Loucy (cell line): ENCODE data around the gene ARHGEF10L.
A peak's percentile ranks its signal among the peaks of the same experiment; 100 is the strongest.
"Not testable (repeated sequence)": the region's sequence is repeated elsewhere in the genome, so short reads cannot be mapped to it uniquely, and the experiment has no call there.

Experiments used
- H2AFZ ChIP-seq: fragments of 200-600 bp; sonication (generic); 2 replicates; pipeline ENCODE4 v1.6.0; 2016; ENCODE audit warnings: antibody characterized with exemption, mild to moderate bottlenecking, low read length, moderate library complexity
- H3F3A ChIP-seq: fragments of 200-600 bp; 2 replicates; pipeline ENCODE4 v1.6.0; 2016; ENCODE audit warnings: antibody characterized with exemption, low read depth, mild to moderate bottlenecking
- H3K27me3 ChIP-seq: fragments of 200-600 bp; sonication (generic); 2 replicates; pipeline ENCODE4 v1.6.1; 2014; ENCODE audit warnings: low read length, mild to moderate bottlenecking; ENCODE audit not compliant: insufficient read depth, poor library complexity, severe bottlenecking
- H3K36me3 ChIP-seq: fragments of 200-600 bp; sonication (generic); 2 replicates; pipeline ENCODE4 v1.6.1; 2016; ENCODE audit warnings: low read length; ENCODE audit not compliant: insufficient read depth
- H3K4me1 ChIP-seq: fragments of 200-600 bp; sonication (generic); 2 replicates; pipeline ENCODE4 v1.5.1; 2014; ENCODE audit warnings: low read length, mild to moderate bottlenecking; ENCODE audit not compliant: insufficient read depth, poor library complexity, severe bottlenecking
- H3K4me2 ChIP-seq: fragments of 200-600 bp; sonication (generic); 2 replicates; pipeline ENCODE4 v1.6.0; 2014; ENCODE audit warnings: antibody characterized with exemption, low read length, low read depth, mild to moderate bottlenecking; ENCODE audit not compliant: poor library complexity, severe bottlenecking
- H3K4me3 ChIP-seq: fragments of 200-600 bp; sonication (generic); 2 replicates; pipeline ENCODE4 v1.5.1; 2014; ENCODE audit warnings: low read length, mild to moderate bottlenecking, mixed read lengths; ENCODE audit not compliant: poor library complexity, severe bottlenecking
- H3K79me2 ChIP-seq: fragments of 200-600 bp; sonication (generic); 2 replicates; pipeline ENCODE4 v1.6.1; 2014; ENCODE audit warnings: low read length; ENCODE audit not compliant: insufficient read depth
- H3K9ac ChIP-seq: fragments of 200-600 bp; sonication (generic); 2 replicates; pipeline ENCODE4 v1.6.0; 2014; ENCODE audit warnings: mild to moderate bottlenecking, low read depth, low read length, moderate library complexity; ENCODE audit not compliant: poor library complexity, severe bottlenecking
- H3K9me2 ChIP-seq: fragments of 200-600 bp; sonication (generic); replicated peaks from 2 replicates; pipeline ENCODE4 v1.6.1; 2016; ENCODE audit warnings: low read depth, low read length, mixed read lengths
- H3K9me3 ChIP-seq: fragments of 200-600 bp; sonication (generic); 2 replicates; pipeline ENCODE4 v1.6.1; 2014; ENCODE audit warnings: mild to moderate bottlenecking, antibody characterized with exemption, low read length, low read depth; ENCODE audit not compliant: insufficient read depth
- H4K20me1 ChIP-seq: fragments of 200-600 bp; sonication (generic); 2 replicates; pipeline ENCODE4 v1.6.0; 2014; ENCODE audit warnings: antibody characterized with exemption, low read length, mild to moderate bottlenecking; ENCODE audit not compliant: insufficient read depth, poor library complexity, severe bottlenecking
- EZH2phosphoT487 ChIP-seq: fragments of 200-600 bp; IDR thresholded peaks from 2 replicates; pipeline ENCODE4 v1.6.1; 2018; ENCODE audit warnings: antibody characterized with exemption, mild to moderate bottlenecking, moderate library complexity, borderline replicate concordance
- TF ChIP-seq, protein P1 (sequence below): fragments of 200-600 bp; sonication (generic); conservative IDR thresholded peaks from 2 replicates; pipeline ENCODE4 v1.5.1; 2014; ENCODE audit warnings: mild to moderate bottlenecking, antibody characterized with exemption, low read length

Gene ARHGEF10L

DNA sequence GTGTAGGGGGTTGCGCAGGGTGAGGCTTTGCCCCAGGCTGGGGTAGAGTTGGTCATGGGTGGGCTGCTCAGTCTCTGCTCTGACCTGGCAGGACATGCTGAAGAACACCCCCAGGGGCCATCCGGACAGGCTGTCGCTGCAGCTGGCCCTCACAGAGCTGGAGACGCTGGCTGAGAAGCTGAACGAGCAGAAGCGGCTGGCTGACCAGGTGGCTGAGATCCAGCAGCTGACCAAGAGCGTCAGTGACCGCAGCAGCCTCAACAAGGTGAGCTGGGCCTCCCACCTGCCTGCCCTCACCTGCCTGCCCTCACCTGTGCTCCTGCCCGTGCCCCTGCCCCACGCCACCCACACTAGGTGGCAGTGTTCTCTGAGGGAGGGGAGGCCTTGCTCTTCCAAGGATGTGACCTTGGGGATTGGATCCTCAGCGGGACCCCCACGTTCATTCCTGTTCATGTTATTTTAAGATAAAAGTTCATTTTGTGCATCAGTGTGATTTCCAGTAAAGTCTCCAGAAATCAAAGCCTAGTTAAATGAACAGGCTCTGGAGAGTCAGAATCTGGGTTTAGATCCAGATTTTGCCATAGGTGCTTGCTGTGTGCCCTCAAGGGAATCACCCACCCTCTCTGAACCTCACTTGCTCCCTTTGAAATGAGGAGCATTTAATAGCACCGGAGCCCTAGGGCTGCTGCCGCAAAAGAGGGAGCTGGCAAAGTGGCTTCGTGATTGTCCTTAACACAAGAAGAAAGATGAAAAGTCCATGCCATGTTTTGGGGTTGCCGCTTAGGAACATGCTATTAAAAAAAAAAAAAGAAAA is 87.9 kb downstream of the ARHGEF10L start:
- no peaks in the 10 kb centered on the region for H3K79me2 ChIP-seq
- H3K36me3 ChIP-seq, result no peaks in the 10 kb centered on the region
- H3K27me3 ChIP-seq, result no peaks in the 10 kb centered on the region
- no peak overlapping the region for H3K9ac ChIP-seq
- no peaks in the 10 kb centered on the region for H3F3A ChIP-seq
- no peaks in the 10 kb centered on the region for H4K20me1 ChIP-seq
- no peak for TF ChIP-seq EZH2phosphoT487
- TF ChIP-seq, protein P1, sequence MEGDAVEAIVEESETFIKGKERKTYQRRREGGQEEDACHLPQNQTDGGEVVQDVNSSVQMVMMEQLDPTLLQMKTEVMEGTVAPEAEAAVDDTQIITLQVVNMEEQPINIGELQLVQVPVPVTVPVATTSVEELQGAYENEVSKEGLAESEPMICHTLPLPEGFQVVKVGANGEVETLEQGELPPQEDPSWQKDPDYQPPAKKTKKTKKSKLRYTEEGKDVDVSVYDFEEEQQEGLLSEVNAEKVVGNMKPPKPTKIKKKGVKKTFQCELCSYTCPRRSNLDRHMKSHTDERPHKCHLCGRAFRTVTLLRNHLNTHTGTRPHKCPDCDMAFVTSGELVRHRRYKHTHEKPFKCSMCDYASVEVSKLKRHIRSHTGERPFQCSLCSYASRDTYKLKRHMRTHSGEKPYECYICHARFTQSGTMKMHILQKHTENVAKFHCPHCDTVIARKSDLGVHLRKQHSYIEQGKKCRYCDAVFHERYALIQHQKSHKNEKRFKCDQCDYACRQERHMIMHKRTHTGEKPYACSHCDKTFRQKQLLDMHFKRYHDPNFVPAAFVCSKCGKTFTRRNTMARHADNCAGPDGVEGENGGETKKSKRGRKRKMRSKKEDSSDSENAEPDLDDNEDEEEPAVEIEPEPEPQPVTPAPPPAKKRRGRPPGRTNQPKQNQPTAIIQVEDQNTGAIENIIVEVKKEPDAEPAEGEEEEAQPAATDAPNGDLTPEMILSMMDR, result no peak
- H2AFZ ChIP-seq, result no peak overlapping the region
- H3K4me1 ChIP-seq, result no peaks in the 10 kb centered on the region
- H3K9me2 ChIP-seq, result no peaks in the 10 kb centered on the region
- no peaks in the 10 kb centered on the region for H3K9me3 ChIP-seq
- H3K4me3 ChIP-seq, result no peak overlapping the region
- H3K4me2 ChIP-seq, result no peak overlapping the region

DNA sequence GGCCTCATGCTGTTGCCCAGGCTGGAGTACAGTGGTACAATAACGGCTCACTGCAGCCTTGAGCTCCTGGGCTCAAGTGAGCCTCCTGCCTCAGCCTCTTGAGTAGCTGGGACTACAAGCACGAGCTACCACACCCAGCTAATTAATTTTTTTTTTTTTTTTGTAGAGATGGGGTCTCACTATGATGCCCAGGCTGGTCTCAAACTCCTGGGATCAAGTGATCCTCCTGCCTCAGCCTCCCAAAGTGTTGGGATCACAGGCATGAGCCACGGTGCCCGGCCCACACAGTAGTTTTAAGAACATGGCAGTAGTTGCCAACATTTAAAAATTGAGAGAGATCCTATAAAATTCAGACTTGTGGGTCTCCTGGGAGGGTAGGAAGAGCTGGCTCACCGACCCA is 89.5 kb downstream of the ARHGEF10L start:
- H3F3A ChIP-seq, H3K9me2 ChIP-seq, H3K4me1 ChIP-seq, H3K9me3 ChIP-seq, H3K79me2 ChIP-seq, H4K20me1 ChIP-seq, H3K36me3 ChIP-seq, H3K4me3 ChIP-seq, H3K9ac ChIP-seq, H3K4me2 ChIP-seq, H3K27me3 ChIP-seq, H2AFZ ChIP-seq: not testable (repeated sequence)

DNA sequence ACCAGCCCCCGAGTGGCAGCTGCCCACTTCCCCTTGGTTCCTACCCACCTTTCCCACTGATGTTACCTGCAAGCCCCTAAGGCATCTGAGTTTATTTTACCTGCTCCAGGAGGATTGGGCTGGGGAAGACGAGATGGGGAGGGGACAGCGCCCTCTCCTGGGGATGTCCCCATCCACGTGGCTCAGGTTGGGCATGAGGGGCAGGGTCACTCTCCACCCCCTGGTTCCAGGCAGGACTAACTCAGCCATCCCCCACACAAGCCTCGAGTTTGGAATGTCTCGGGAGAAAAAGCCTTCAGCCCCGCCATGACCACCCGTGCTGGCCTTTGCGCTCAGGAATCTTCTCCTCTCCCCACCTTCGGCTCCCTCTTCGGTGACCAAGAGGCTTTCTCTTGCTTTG is 90.0 kb downstream of the ARHGEF10L start:
- H3K27me3 ChIP-seq, result no peaks in the 10 kb centered on the region
- H2AFZ ChIP-seq, result no peak overlapping the region
- no peak overlapping the region for H3K4me2 ChIP-seq
- no peaks in the 10 kb centered on the region for H3K4me1 ChIP-seq
- TF ChIP-seq, protein P1, result peak; percentile 66
- no peak for TF ChIP-seq EZH2phosphoT487
- H4K20me1 ChIP-seq, result no peaks in the 10 kb centered on the region
- H3F3A ChIP-seq, result no peaks in the 10 kb centered on the region
- no peaks in the 10 kb centered on the region for H3K9me3 ChIP-seq
- no peaks in the 10 kb centered on the region for H3K36me3 ChIP-seq
- H3K79me2 ChIP-seq, result no peaks in the 10 kb centered on the region
- no peak overlapping the region for H3K4me3 ChIP-seq
- H3K9ac ChIP-seq, result no peak overlapping the region
- no peaks in the 10 kb centered on the region for H3K9me2 ChIP-seq
